HepG2 (cell line): ENCODE results near the gene TENM3. TPM values are rescaled to one million over a fixed set of nuclear protein-coding genes. Genes with fewer than 3 reads are reported as not detected.

ENCODE experiments used
- ATAC-seq: fragments of 200-7000 bp; cut with Tn5 transposase; 3 replicates; pipeline ENCODE4 v1.9.1; 2020; ENCODE audit warnings: mild to moderate bottlenecking, moderate library complexity
- BruUV-seq: library from RNA; stranded (reverse); fragments of 400-500 nt; replicated peaks from 2 replicates; lab custom pipeline; 2021; lab: Mats Ljungman, UMichigan
- CTCF ChIA-PET: fragments of 300-600 bp; formaldehyde crosslinking; extraction: SDS; loops from one replicate; lab custom pipeline; 2021; ENCODE audit warnings: low total read pairs, inconsistent platforms, low intra/inter-chr PET ratio; lab: Yijun Ruan, JAX
- POLR2A ChIA-PET: fragments of 350-600 bp; sonication (Branson Sonifier 250); formaldehyde crosslinking; loops from one replicate; lab custom pipeline; 2020; ENCODE audit warnings: antibody characterized with exemption, inconsistent platforms; lab: Yijun Ruan, JAX
- DNase-seq: peaks from one replicate; pipeline ENCODE4 v3.0.0-alpha.2; 2015; ENCODE audit warnings: low spot score
- FAIRE-seq: peaks from 3 replicates; lab custom pipeline; 2011; peaks lifted over from hg19 to GRCh38; lab: Jason Lieb, UNC
- H2AFZ ChIP-seq: one replicate; pipeline ENCODE4 v1.6.1; 2011; ENCODE audit warnings: low read length, inconsistent platforms
- H3K27ac ChIP-seq: fragments of 300-600 bp; 3 replicates; pipeline ENCODE4 v1.8.0; 2011; ENCODE audit warnings: mixed run types, mild to moderate bottlenecking, mixed read lengths, low read length, inconsistent platforms; ENCODE audit not compliant: insufficient read depth; ENCODE audit errors: extremely low read length
- H3K27me3 ChIP-seq, 2 experiments: fragments of 200-600 bp in 1 of 2; 2 replicates in 1 of 2; 3 replicates in 1 of 2; pipeline versions ENCODE4 v1.6.0 to v1.8.0; 2011; ENCODE audit warnings: low read length in 2 of 2, mild to moderate bottlenecking in 2 of 2, moderate library complexity in 2 of 2, inconsistent platforms in 1 of 2; ENCODE audit not compliant: insufficient read depth in 2 of 2, control insufficient read depth in 1 of 2
- H3K36me3 ChIP-seq, 2 experiments: fragments of 200-600 bp in 1 of 2; replicated peaks in 1 of 2; 2 replicates in 1 of 2; 3 replicates in 1 of 2; pipeline versions ENCODE4 v1.5.1 to v1.8.0; 2011; ENCODE audit warnings: low read length in 2 of 2, inconsistent platforms in 1 of 2; ENCODE audit not compliant: insufficient read depth in 2 of 2, control insufficient read depth in 1 of 2
- H3K4me1 ChIP-seq: 2 replicates; pipeline ENCODE4 v1.5.1; 2012; ENCODE audit warnings: low read length, inconsistent platforms; ENCODE audit not compliant: insufficient read depth
- H3K4me2 ChIP-seq: 2 replicates; pipeline ENCODE4 v1.6.0; 2011; ENCODE audit warnings: low read depth, low read length, inconsistent platforms
- H3K4me3 ChIP-seq, 3 experiments: fragments of 200-600 bp in 1 of 3; sonication (generic), shearing (Covaris generic) in 1 of 3; replicated peaks in 1 of 3; 2 replicates each; pipeline ENCODE4 v1.5.1; 2011 to 2016; ENCODE audit warnings: low read length in 3 of 3, inconsistent platforms in 2 of 3, low read depth in 2 of 3, mild to moderate bottlenecking in 2 of 3, control low read depth in 1 of 3, mixed read lengths in 1 of 3; ENCODE audit not compliant: insufficient read depth in 1 of 3
- H3K79me2 ChIP-seq: one replicate; pipeline ENCODE4 v1.6.1; 2011; ENCODE audit warnings: low read length, inconsistent platforms; ENCODE audit not compliant: insufficient read depth
- H3K9ac ChIP-seq: 2 replicates; pipeline ENCODE4 v1.6.0; 2011; ENCODE audit warnings: mild to moderate bottlenecking, low read depth, low read length, inconsistent platforms; ENCODE audit not compliant: insufficient read depth
- H3K9me3 ChIP-seq: 2 replicates; pipeline ENCODE4 v1.5.1; 2012; ENCODE audit warnings: mild to moderate bottlenecking, low read length
- H4K20me1 ChIP-seq: 2 replicates; pipeline ENCODE4 v1.6.0; 2011; ENCODE audit warnings: inconsistent platforms, mild to moderate bottlenecking, low read length, moderate library complexity; ENCODE audit not compliant: insufficient read depth
- CBX2 ChIP-seq, 2 experiments: fragments of 200-600 bp in 1 of 2; sonication (generic); formaldehyde crosslinking in 1 of 2; IDR thresholded peaks; 2 replicates each; pipeline versions ENCODE4 v1.7.0 to v1.8.1; 2018 to 2022; ENCODE audit warnings: low read depth in 2 of 2, low read length in 1 of 2, mild to moderate bottlenecking in 1 of 2, missing genetic modification reagents in 1 of 2
- FOSL2 ChIP-seq: sonication (generic); formaldehyde crosslinking; IDR thresholded peaks from 2 replicates; pipeline ENCODE4 v1.4.0; 2020; ENCODE audit warnings: missing genetic modification reagents
- NFE2 ChIP-seq: sonication (generic); formaldehyde crosslinking; IDR thresholded peaks from 2 replicates; pipeline ENCODE4 v1.4.0; 2020; ENCODE audit warnings: missing genetic modification reagents
- SP140L ChIP-seq: sonication (generic); formaldehyde crosslinking; IDR thresholded peaks from 2 replicates; pipeline ENCODE4 v1.4.0; 2020; ENCODE audit warnings: missing genetic modification reagents, borderline replicate concordance
- YEATS2 ChIP-seq: sonication (generic); formaldehyde crosslinking; IDR thresholded peaks from 2 replicates; pipeline ENCODE4 v1.4.0; 2020; ENCODE audit warnings: missing genetic modification reagents, borderline replicate concordance
- ZNF431 ChIP-seq: sonication (generic); formaldehyde crosslinking; IDR thresholded peaks from 2 replicates; pipeline ENCODE4 v1.9.0; 2022; ENCODE audit warnings: missing genetic modification reagents, low read depth, mild to moderate bottlenecking, borderline replicate concordance
- WGBS: methylation state at CpG from one replicate; pipeline ENCODE4 v1.1.6; 2017; ENCODE audit warnings: low lambda C conversion rate; 5-methylcytosine and 5-hydroxymethylcytosine counted together
- in situ Hi-C: cut with HindIII; loops from 2 replicates; pipeline ENCODE4 v1.10.0; 2017; ENCODE audit warnings: low pct_unique_long_range_greater_than_20kb; ENCODE audit not compliant: extremely low pct_ligation_motif_present
- intact Hi-C: fragments of 100-400 bp; cut with micrococcal nuclease; formaldehyde crosslinking; loops from one replicate; pipeline ENCODE4 v1.10.0; 2022; ENCODE audit not compliant: unreplicated experiment
- polyA plus RNA-seq, 8 experiments: library from polyadenylated mRNA; depleted of rRNA in 3 of 8; stranded (reverse) in 7 of 8; unstranded in 1 of 8; fragments of >200 nt; fragmentation: Illumina TruSeq in 4 of 8; extraction: Trizol in 4 of 8; gene quantifications; 2 replicates each; pipeline versions ENCODE4 v1.2.1 to v1.2.3, GENCODE V29; 2011 to 2016; ENCODE audit warnings: low read depth in 4 of 8, missing spikeins in 1 of 8, mixed read lengths in 1 of 8; ENCODE audit not compliant: insufficient read depth in 1 of 8
- total RNA-seq, 5 experiments: library from RNA; depleted of rRNA; stranded (reverse); fragments of >200 nt; fragmentation: Illumina TruSeq; extraction: Trizol; gene quantifications; 2 replicates each; pipeline ENCODE4 v1.2.3, GENCODE V29; 2016; ENCODE audit warnings: low read depth in 1 of 5
- TF ChIP-seq, protein P1 (sequence below): sonication (generic); formaldehyde crosslinking; IDR thresholded peaks from 2 replicates; pipeline ENCODE4 v1.4.0; 2020; ENCODE audit warnings: missing genetic modification reagents; ENCODE audit errors: not compliant biosample characterization

Gene TENM3
- total and polyA plus RNA-seq, 2 of the 13 experiments (the other 11 are each of a cell fraction or from before 2014, with no cell fraction given), result 0.04 TPM; not detected in 1

DNA sequence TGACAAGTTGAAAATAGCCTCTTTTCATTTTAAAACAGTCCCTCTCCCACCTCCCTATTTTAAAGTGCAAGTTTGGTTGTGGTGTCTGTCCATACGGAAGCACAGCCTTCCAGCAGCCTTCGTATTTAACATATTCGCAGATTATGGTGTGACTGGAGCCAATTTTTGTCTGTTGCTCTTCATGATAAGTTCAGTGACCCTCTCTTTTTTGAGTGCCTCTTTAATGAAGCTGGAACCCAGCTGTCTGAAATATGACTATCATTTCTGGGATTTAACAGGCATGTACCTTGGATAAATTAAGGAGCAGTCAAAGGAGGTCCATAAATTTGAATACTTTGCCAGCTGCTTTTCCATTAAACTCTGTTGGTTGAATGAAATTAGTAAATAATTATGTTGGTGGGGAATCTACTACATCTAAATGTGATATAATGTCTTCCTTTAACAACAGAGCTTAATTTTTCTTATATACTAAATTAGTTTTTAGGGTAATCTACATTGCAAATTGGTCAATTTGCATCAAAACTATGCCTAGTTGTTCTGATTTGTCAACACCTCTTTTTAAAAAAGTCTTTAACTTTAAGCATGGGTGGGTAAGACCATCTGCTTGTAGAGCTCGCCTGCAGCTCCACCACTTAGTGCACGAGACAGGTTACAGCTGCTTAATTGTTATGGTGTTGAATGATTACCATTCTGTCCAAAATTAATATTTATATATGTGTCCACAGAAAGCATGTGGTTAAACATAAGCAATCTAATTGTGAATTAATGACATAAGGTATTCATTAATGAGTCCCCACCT is 457.4 kb downstream of the TENM3 start:
- intact Hi-C loops, result no loop called here
- WGBS, result 40% methylated on average over 5 of the region's 5 CpGs
- no TSS peak for BruUV-seq
- TF ChIP-seq, protein P1, sequence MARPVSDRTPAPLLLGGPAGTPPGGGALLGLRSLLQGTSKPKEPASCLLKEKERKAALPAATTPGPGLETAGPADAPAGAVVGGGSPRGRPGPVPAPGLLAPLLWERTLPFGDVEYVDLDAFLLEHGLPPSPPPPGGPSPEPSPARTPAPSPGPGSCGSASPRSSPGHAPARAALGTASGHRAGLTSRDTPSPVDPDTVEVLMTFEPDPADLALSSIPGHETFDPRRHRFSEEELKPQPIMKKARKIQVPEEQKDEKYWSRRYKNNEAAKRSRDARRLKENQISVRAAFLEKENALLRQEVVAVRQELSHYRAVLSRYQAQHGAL (CRISPR knock-in tag), result no peak
- TF ChIP-seq FOSL2 (CRISPR knock-in tag), result no peak
- TF ChIP-seq ZNF431 (CRISPR knock-in tag), result no peak
- TF ChIP-seq NFE2 (CRISPR knock-in tag), result no peak
- TF ChIP-seq CBX2 (IDR thresholded peaks at IDR 0.05; ENCODE audit: low read depth, low read length), result no peak
- TF ChIP-seq CBX2 (CRISPR knock-in tag; IDR thresholded peaks at IDR 0.05; ENCODE audit: low read depth), result no peak
- TF ChIP-seq SP140L (CRISPR knock-in tag), result no peak
- TF ChIP-seq YEATS2, result no peak
- no peak for DNase-seq
- Histone ChIP-seq H3K36me3 (no peaks in the 10 kb centered on the region), H3K9me3 (no peaks in the 10 kb centered on the region), H3K79me2 (no peaks in the 10 kb centered on the region), H3K4me1 (no peaks in the 10 kb centered on the region), H2AFZ (no peak overlapping the region), H3K4me2 (no peak overlapping the region), H3K27ac (no peak overlapping the region), H3K4me3 (no peak overlapping the region), H3K27me3 (no peaks in the 10 kb centered on the region), H3K9ac (no peak overlapping the region), H4K20me1 (no peaks in the 10 kb centered on the region)
- FAIRE-seq, result no peak
- CTCF ChIA-PET, result no interaction called here
- no peak for ATAC-seq
- in situ Hi-C loops, result no loop called here
- POLR2A ChIA-PET, result no interaction called here
